NCI-H1436 (cell line): ENCODE data around the gene PITPNM1.
"Not testable (repeated sequence)": the region's sequence is repeated elsewhere in the genome, so short reads cannot be mapped to it uniquely, and the experiment has no call there.

ENCODE experiments used
- DNase-seq: peaks from one replicate; lab custom pipeline; 2025; lab: John Stamatoyannopoulos, UW

Gene PITPNM1

GRCh38 chr11:67504950-67505581, at the start of gene PITPNM1:
TSS of gene PITPNM1 (minus strand) at chr11:67505363. CDS start at chr11:67504180, 1,183 bp downstream.
- peak; percentile 25 for DNase-seq

GRCh38 chr11:67551697-67552096, 46.5 kb upstream of the PITPNM1 start:
- DNase-seq, result not testable (repeated sequence)

GRCh38 chr11:67551127-67551526, 46.0 kb upstream of the PITPNM1 start:
- DNase-seq, result no peak

- DNase-seq, result no peak
Observed at GRCh38 chr11:67548555-67549110, 43.5 kb upstream of the PITPNM1 start.

- not testable (repeated sequence) for DNase-seq
Observed at GRCh38 chr11:67548112-67548511, 42.9 kb upstream of the PITPNM1 start.

GRCh38 chr11:67545280-67545679, 40.1 kb upstream of the PITPNM1 start:
- DNase-seq, result peak; percentile 26

- no peak for DNase-seq
Observed at GRCh38 chr11:67544616-67545242, 39.6 kb upstream of the PITPNM1 start.

- DNase-seq, result no peak
Observed at GRCh38 chr11:67543585-67543984, 38.4 kb upstream of the PITPNM1 start.

- DNase-seq, result no peak
Observed at GRCh38 chr11:67542971-67543370, 37.8 kb upstream of the PITPNM1 start.

GRCh38 chr11:67542169-67542568, 37.0 kb upstream of the PITPNM1 start:
- no peak for DNase-seq

GRCh38 chr11:67541198-67541597, 36.0 kb upstream of the PITPNM1 start:
- no peak for DNase-seq

GRCh38 chr11:67539550-67539949, 34.4 kb upstream of the PITPNM1 start:
- DNase-seq, result no peak

- no peak for DNase-seq
Observed at GRCh38 chr11:67538823-67539505, 33.8 kb upstream of the PITPNM1 start.

- no peak for DNase-seq
Observed at GRCh38 chr11:67538306-67538705, 33.1 kb upstream of the PITPNM1 start.

GRCh38 chr11:67535561-67535960, 30.4 kb upstream of the PITPNM1 start:
- DNase-seq, result no peak

- no peak for DNase-seq
Observed at GRCh38 chr11:67534070-67534679, 29.0 kb upstream of the PITPNM1 start.

- DNase-seq, result no peak
Observed at GRCh38 chr11:67532889-67533288, 27.7 kb upstream of the PITPNM1 start.

GRCh38 chr11:67530282-67530592, 25.1 kb upstream of the PITPNM1 start:
- DNase-seq, result no peak

- no peak for DNase-seq
Observed at GRCh38 chr11:67528376-67528775, 23.2 kb upstream of the PITPNM1 start.

- no peak for DNase-seq
Observed at GRCh38 chr11:67525275-67525976, 20.3 kb upstream of the PITPNM1 start.

- DNase-seq, result no peak
Observed at GRCh38 chr11:67524480-67524808, 19.3 kb upstream of the PITPNM1 start.
